ENCODE data around the gene CAMTA1.
"Not testable (repeated sequence)": the region's sequence is repeated elsewhere in the genome, so short reads cannot be mapped to it uniquely, and the experiment has no call there.

Gene CAMTA1

GRCh38 chr1:7302873-7303272, 517.6 kb downstream of the CAMTA1 start:
- no peak for DNase-seq (ENCODE audit: low read depth in 2 of 2)

- DNase-seq (ENCODE audit: low read depth in 2 of 2): no peak
These were observed 518.5 kb downstream of the CAMTA1 start for GRCh38 chr1:7303554-7304317.

GRCh38 chr1:7313081-7313546, 527.9 kb downstream of the CAMTA1 start:
- DNase-seq (ENCODE audit: low read depth in 2 of 2): no peak

GRCh38 chr1:7313826-7314225, 528.6 kb downstream of the CAMTA1 start:
- no peak for DNase-seq (ENCODE audit: low read depth in 2 of 2)

GRCh38 chr1:7315316-7315715, 530.1 kb downstream of the CAMTA1 start:
- DNase-seq (ENCODE audit: low read depth in 2 of 2): no peak

- DNase-seq (ENCODE audit: low read depth in 2 of 2): no peak
These were observed 530.7 kb downstream of the CAMTA1 start for GRCh38 chr1:7315946-7316345.

- no peak for DNase-seq (ENCODE audit: low read depth in 2 of 2)
These were observed 532.6 kb downstream of the CAMTA1 start for GRCh38 chr1:7317888-7318287.

GRCh38 chr1:7319196-7319595, 533.9 kb downstream of the CAMTA1 start:
- DNase-seq (ENCODE audit: low read depth in 2 of 2): no peak

GRCh38 chr1:7320661-7321060, 535.4 kb downstream of the CAMTA1 start:
- no peak for DNase-seq (ENCODE audit: low read depth in 2 of 2)

- no peak for DNase-seq (ENCODE audit: low read depth in 2 of 2)
These were observed 537.1 kb downstream of the CAMTA1 start for GRCh38 chr1:7322283-7322785.

GRCh38 chr1:7322912-7323311, 537.7 kb downstream of the CAMTA1 start:
- DNase-seq (ENCODE audit: low read depth in 2 of 2): no peak

- DNase-seq (ENCODE audit: low read depth in 2 of 2): no peak
These were observed 540.0 kb downstream of the CAMTA1 start for GRCh38 chr1:7325254-7325653.

- no peak for DNase-seq (ENCODE audit: low read depth in 2 of 2)
These were observed 541.1 kb downstream of the CAMTA1 start for GRCh38 chr1:7326366-7326765.

- no peak for DNase-seq (ENCODE audit: low read depth in 2 of 2)
These were observed 542.6 kb downstream of the CAMTA1 start for GRCh38 chr1:7327849-7328248.

- DNase-seq (ENCODE audit: low read depth in 2 of 2): no peak
These were observed 544.8 kb downstream of the CAMTA1 start for GRCh38 chr1:7329868-7330615.

- DNase-seq (ENCODE audit: low read depth in 2 of 2): not testable (repeated sequence)
These were observed 545.5 kb downstream of the CAMTA1 start for GRCh38 chr1:7330726-7331125.

- DNase-seq (ENCODE audit: low read depth in 2 of 2): no peak
These were observed 546.8 kb downstream of the CAMTA1 start for GRCh38 chr1:7331926-7332535.

GRCh38 chr1:7333094-7333493, 547.8 kb downstream of the CAMTA1 start:
- DNase-seq (ENCODE audit: low read depth in 2 of 2): no peak

GRCh38 chr1:7333620-7334019, 548.4 kb downstream of the CAMTA1 start:
- no peak for DNase-seq (ENCODE audit: low read depth in 2 of 2)

- no peak for DNase-seq (ENCODE audit: low read depth in 2 of 2)
These were observed 549.3 kb downstream of the CAMTA1 start for GRCh38 chr1:7334475-7335035.

- DNase-seq (ENCODE audit: low read depth in 2 of 2): no peak
These were observed 550.1 kb downstream of the CAMTA1 start for GRCh38 chr1:7335224-7335879.

- no peak for DNase-seq (ENCODE audit: low read depth in 2 of 2)
These were observed 553.2 kb downstream of the CAMTA1 start for GRCh38 chr1:7338439-7338838.
